Ishikawa (cell line): ENCODE results near the gene CHST11.

Experiments used
- CEBPB ChIP-seq: IDR thresholded peaks from 2 replicates; pipeline ENCODE4 v1.6.1; 2012
- CREB1 ChIP-seq: IDR thresholded peaks from 2 replicates; pipeline ENCODE4 v1.6.1; 2012; ENCODE audit warnings: low read depth
- EP300 ChIP-seq: IDR thresholded peaks from 2 replicates; pipeline ENCODE4 v1.6.1; 2012; ENCODE audit warnings: borderline replicate concordance
- MAX ChIP-seq: IDR thresholded peaks from 2 replicates; pipeline ENCODE4 v1.6.1; 2012
- NFIC ChIP-seq: IDR thresholded peaks from 2 replicates; pipeline ENCODE4 v1.6.1; 2012
- REST ChIP-seq: IDR thresholded peaks from 2 replicates; pipeline ENCODE4 v1.6.1; 2012; ENCODE audit warnings: low read depth, mild to moderate bottlenecking
- TAF1 ChIP-seq: IDR thresholded peaks from 2 replicates; pipeline ENCODE4 v1.6.1; 2012; ENCODE audit warnings: low read depth, mild to moderate bottlenecking

DNA sequence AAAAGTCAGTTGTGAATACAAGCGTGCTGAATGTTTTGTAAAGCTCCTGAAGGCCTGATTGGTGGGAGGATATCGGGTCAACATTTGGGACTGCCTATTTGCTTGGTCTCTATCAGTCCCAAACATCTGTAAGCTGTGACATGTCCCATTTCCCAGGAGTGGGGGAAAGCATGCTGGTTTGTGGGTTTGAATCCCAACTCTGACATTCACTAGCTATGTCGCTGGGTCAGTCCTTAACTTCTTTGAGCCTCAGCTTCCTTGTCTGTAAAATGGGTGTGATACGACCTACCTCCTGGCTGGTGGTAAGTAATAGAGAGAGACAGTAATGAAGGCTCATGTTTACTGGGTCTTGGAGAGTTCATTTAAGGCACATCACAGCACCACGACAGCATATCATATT, 136.7 kb downstream of the CHST11 start:
- TF ChIP-seq REST (no peak), EP300 (no peak), TAF1 (no peak), CREB1 (no peak), CEBPB (no peak), NFIC (no peak), MAX (no peak)
